HEK293T (cell line): ENCODE data around the gene RSPH9.

Experiments used
- ARNT ChIP-seq: fragments of 450-650 bp; IDR thresholded peaks from 2 replicates; pipeline ENCODE4 v1.6.1; 2017; ENCODE audit warnings: mild to moderate bottlenecking
- BHLHE40 ChIP-seq: fragments of 450-650 bp; IDR thresholded peaks from 2 replicates; pipeline ENCODE4 v1.6.1; 2016; ENCODE audit warnings: mild to moderate bottlenecking, moderate library complexity, borderline replicate concordance
- ELF4 ChIP-seq: fragments of 450-650 bp; IDR thresholded peaks from 2 replicates; pipeline ENCODE4 v1.6.1; 2017; ENCODE audit warnings: antibody characterized with exemption
- HDGF ChIP-seq: fragments of 450-650 bp; IDR thresholded peaks from 2 replicates; pipeline ENCODE4 v1.6.1; 2017; ENCODE audit warnings: antibody characterized with exemption, borderline replicate concordance
- NFRKB ChIP-seq: fragments of 450-650 bp; IDR thresholded peaks from 2 replicates; pipeline ENCODE4 v1.6.1; 2016; ENCODE audit warnings: mild to moderate bottlenecking, moderate library complexity
- SP1 ChIP-seq: fragments of 450-650 bp; IDR thresholded peaks from 2 replicates; pipeline ENCODE4 v1.6.1; 2017
- TARDBP ChIP-seq: fragments of 450-650 bp; IDR thresholded peaks from 2 replicates; pipeline ENCODE4 v1.6.1; 2016
- ZNF384 ChIP-seq: fragments of 450-650 bp; IDR thresholded peaks from 2 replicates; pipeline ENCODE4 v1.6.1; 2016
- TF ChIP-seq, protein P1 (sequence below): fragments of 450-650 bp; IDR thresholded peaks from 2 replicates; pipeline ENCODE4 v1.6.1; 2016

DNA sequence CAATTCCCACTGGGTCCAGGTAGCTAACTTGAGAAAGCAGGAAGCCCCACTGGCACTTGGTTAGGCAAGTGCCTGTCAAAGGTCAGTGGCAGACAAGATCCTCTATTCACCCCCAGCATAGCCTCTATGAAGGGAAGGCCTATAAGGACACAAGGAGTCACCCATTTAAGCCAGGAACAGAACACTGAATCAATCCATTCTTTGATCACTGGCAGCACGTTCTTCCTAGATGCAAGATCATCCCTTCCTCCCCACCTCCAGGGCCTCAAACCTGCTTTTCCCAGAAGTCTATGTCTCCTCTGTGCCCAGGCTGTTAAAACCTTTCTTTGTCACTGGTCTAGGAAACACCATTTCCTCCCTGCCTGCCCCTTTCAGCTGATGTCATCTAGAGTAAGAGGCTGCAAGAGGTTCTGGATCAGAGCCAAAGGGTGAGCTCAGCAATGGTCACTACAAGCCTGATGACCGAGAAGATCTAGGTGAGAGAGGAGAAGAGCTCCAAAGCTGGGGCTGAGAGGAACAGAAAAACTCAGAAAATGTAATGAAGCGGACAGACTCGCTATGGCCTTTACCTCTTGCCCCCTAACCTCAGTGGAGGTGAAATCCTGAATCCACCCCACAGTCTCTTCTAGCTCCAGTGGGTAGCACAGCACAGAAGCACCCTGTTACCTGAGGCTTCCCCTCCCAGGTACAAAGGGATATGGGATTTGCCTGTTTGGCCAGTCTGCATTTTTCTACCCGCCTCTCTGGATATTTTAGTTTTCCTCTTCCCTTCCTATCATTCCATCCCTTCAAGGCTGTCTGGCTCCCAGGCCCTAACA is 17.6 kb upstream of the RSPH9 start:
- TF ChIP-seq NFRKB (no peak), SP1 (no peak), ARNT (no peak), ELF4 (no peak), ZNF384 (no peak), BHLHE40 (no peak), HDGF (no peak), TARDBP (no peak)
- TF ChIP-seq, protein P1, sequence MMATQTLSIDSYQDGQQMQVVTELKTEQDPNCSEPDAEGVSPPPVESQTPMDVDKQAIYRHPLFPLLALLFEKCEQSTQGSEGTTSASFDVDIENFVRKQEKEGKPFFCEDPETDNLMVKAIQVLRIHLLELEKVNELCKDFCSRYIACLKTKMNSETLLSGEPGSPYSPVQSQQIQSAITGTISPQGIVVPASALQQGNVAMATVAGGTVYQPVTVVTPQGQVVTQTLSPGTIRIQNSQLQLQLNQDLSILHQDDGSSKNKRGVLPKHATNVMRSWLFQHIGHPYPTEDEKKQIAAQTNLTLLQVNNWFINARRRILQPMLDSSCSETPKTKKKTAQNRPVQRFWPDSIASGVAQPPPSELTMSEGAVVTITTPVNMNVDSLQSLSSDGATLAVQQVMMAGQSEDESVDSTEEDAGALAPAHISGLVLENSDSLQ = no peak
